Trophoblast cell (in vitro differentiated cells and primary cell): Measurements from ENCODE around the gene CHAMP1. TPM values are rescaled to one million over a fixed set of nuclear protein-coding genes. Genes with fewer than 3 reads are reported as not detected.

Experiments used
- DNase-seq, 2 donors: peaks; one replicate each; pipeline ENCODE4 v3.0.0-alpha.2; 2016
- H2AFZ ChIP-seq: 2 replicates; pipeline ENCODE4 v1.6.1; 2013; ENCODE audit warnings: low read length, moderate library complexity, mild to moderate bottlenecking; ENCODE audit not compliant: insufficient read depth, poor library complexity
- H2AK5ac ChIP-seq: 2 replicates; pipeline ENCODE4 v1.6.1; 2013; ENCODE audit warnings: mild to moderate bottlenecking, low read length
- H2BK120ac ChIP-seq: 2 replicates; pipeline ENCODE4 v1.6.1; 2013; ENCODE audit warnings: low read length, mild to moderate bottlenecking, moderate library complexity; ENCODE audit not compliant: insufficient read depth, poor library complexity
- H2BK12ac ChIP-seq: 2 replicates; pipeline ENCODE4 v1.6.1; 2013; ENCODE audit warnings: mild to moderate bottlenecking, low read length, moderate library complexity
- H2BK5ac ChIP-seq: 2 replicates; pipeline ENCODE4 v1.6.1; 2013; ENCODE audit warnings: low read length, low read depth, moderate library complexity, mild to moderate bottlenecking; ENCODE audit not compliant: poor library complexity
- H3K14ac ChIP-seq: 2 replicates; pipeline ENCODE4 v1.6.1; 2013; ENCODE audit warnings: mild to moderate bottlenecking, low read length
- H3K18ac ChIP-seq: 2 replicates; pipeline ENCODE4 v1.6.1; 2013; ENCODE audit warnings: mild to moderate bottlenecking, low read length
- H3K23ac ChIP-seq: 2 replicates; pipeline ENCODE4 v1.6.1; 2013; ENCODE audit warnings: low read length
- H3K27ac ChIP-seq: 2 replicates; pipeline ENCODE4 v1.5.1; 2013; ENCODE audit warnings: low read depth, mild to moderate bottlenecking, inconsistent platforms, low read length, moderate library complexity
- H3K27me3 ChIP-seq: 2 replicates; pipeline ENCODE4 v1.6.1; 2013; ENCODE audit warnings: inconsistent platforms, mild to moderate bottlenecking, low read length, moderate library complexity; ENCODE audit not compliant: insufficient read depth
- H3K36me3 ChIP-seq, 2 experiments: 1 replicate in 1 of 2; 2 replicates in 1 of 2; pipeline ENCODE4 v1.6.1; 2013; ENCODE audit warnings: low read length in 2 of 2, mild to moderate bottlenecking in 2 of 2, moderate library complexity in 1 of 2; ENCODE audit not compliant: insufficient read depth in 2 of 2, control insufficient read depth in 1 of 2
- H3K4ac ChIP-seq: 2 replicates; pipeline ENCODE4 v1.6.1; 2013; ENCODE audit warnings: low read depth, mild to moderate bottlenecking, low read length, moderate library complexity
- H3K4me1 ChIP-seq, 2 experiments: 1 replicate in 1 of 2; 2 replicates in 1 of 2; pipeline ENCODE4 v1.6.1; 2013; ENCODE audit warnings: low read length in 2 of 2, mild to moderate bottlenecking in 2 of 2, moderate library complexity in 1 of 2; ENCODE audit not compliant: insufficient read depth in 2 of 2, control insufficient read depth in 1 of 2
- H3K4me2 ChIP-seq: 2 replicates; pipeline ENCODE4 v1.6.1; 2013; ENCODE audit warnings: inconsistent platforms, mild to moderate bottlenecking, low read length, moderate library complexity
- H3K4me3 ChIP-seq: 2 replicates; pipeline ENCODE4 v1.5.1; 2013; ENCODE audit warnings: mild to moderate bottlenecking, low read depth, low read length, inconsistent platforms
- H3K79me1 ChIP-seq: one replicate; pipeline ENCODE4 v1.6.1; 2013; ENCODE audit warnings: low read length
- H3K79me2 ChIP-seq: 2 replicates; pipeline ENCODE4 v1.6.1; 2013; ENCODE audit warnings: low read length, mild to moderate bottlenecking; ENCODE audit not compliant: control insufficient read depth, insufficient read depth, poor library complexity
- H3K9ac ChIP-seq: 2 replicates; pipeline ENCODE4 v1.6.1; 2013; ENCODE audit warnings: mild to moderate bottlenecking, low read length
- H3K9me3 ChIP-seq: 2 replicates; pipeline ENCODE4 v1.6.1; 2013; ENCODE audit warnings: low read depth, mild to moderate bottlenecking, control low read depth, inconsistent platforms, low read length; ENCODE audit not compliant: insufficient read depth
- H4K12ac ChIP-seq: 2 replicates; pipeline ENCODE4 v1.6.1; 2013; ENCODE audit warnings: low read depth, mild to moderate bottlenecking, low read length, moderate library complexity
- H4K8ac ChIP-seq: 2 replicates; pipeline ENCODE4 v1.6.1; 2013; ENCODE audit warnings: low read depth, mild to moderate bottlenecking, low read length, moderate library complexity
- H4K91ac ChIP-seq: one replicate; pipeline ENCODE4 v1.6.1; 2013; ENCODE audit warnings: low read depth, mild to moderate bottlenecking, low read length, moderate library complexity
- WGBS: extraction: QIAGEN DNeasy Blood & Tissue Kit; methylation state at CpG from one replicate; pipeline ENCODE4 v1.1.7; 2013; ENCODE audit warnings: missing lambda C conversion rate; ENCODE audit not compliant: insufficient read length, insufficient coverage; ENCODE audit errors: extremely low coverage; 5-methylcytosine and 5-hydroxymethylcytosine counted together
- polyA plus RNA-seq: library from polyadenylated mRNA; stranded (reverse); fragments of 200-250 nt; gene quantifications from 2 replicates; pipeline ENCODE4 v1.2.3, GENCODE V29; 2013

Gene CHAMP1
- polyA plus RNA-seq = 21.9 and 22.6 TPM in 2 replicates

DNA sequence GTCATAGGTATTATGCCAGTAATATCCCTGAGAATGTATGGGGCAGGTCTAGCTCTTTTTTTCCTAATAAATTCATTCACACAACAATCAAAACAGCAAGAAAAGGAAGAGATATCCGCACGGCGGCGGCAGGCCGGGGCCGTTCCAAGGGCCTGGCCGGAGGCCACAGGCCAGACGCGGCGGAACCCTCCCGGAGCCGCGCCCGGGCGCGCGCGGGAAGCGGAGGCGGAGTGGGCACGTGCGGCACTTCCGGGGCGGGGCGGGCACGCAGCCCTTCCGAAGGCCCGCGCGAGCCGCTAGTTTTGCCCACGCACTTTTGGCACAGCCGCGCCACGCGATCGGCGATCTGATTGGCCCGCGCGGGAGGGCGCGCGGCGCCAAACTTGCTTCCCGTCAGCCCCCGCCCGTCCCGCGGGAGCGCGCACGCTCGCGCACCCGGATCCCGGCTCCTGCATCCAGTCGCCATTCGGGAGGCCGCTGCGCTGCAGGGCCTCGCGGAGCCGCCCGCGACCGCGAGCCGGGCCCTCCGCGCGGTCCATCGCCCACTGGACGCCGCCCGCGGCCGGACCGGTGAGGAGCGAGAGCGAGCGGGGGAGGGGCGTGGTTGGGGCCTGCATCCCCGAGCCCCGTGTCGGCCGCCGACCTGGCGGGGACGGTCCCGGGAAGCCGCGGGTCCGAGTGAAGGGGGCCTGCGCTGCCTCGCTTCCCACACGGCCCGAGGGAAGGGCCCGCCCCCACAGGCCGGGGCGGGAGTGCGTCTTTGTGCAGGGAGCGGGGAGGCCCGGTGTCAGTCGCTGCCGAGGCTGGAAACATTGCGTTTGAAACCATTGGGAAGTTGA lies at the start of gene CHAMP1:
Gene CHAMP1, plus strand, starts transcription at position 430 of the 839 bp plus-strand sequence. CDS start 9,340 bp downstream, outside the sequence.
- peak; percentile 92 to 96 for DNase-seq
- H4K12ac ChIP-seq = peak within 1 kb of the TSS; percentile 83
- no CpG with 5 or more reads among the region's 107 CpGs for WGBS

DNA sequence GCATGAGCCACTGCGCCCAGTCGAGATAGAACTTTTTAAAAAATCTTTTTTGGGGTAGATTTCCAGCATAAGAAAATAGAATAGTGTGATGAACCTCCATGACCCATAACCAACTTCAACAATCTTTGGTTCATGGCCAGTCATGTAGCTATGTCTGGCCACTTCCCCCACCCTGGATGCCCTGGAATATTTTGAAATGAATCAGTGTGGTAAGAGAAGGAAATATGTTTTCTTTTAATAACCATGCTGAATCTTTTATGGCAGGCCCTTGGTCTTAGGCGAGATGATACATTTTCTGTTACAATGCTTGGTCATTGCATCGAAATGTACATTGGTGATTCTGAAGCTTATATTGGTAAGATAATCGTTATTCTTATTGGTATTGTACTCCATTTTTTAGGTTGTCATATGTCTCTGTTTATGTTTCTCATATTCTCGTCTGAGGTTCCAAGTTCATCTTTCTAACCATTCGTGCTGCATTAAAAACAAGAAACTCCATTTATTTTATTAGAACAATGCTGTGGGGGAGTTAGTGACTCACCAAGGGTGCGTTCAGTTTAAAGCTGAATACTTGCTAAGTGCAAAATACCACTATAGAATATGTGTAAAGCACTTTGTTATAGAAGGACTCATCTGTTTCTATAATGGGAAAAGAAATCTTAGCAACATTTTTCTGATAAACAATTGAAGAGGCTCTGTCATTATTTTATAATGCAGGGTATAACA lies 49.3 kb upstream of the CHAMP1 start:
- H3K4me2 ChIP-seq = no peak overlapping the region
- no peak overlapping the region for H2AFZ ChIP-seq
- H3K18ac ChIP-seq = no peak overlapping the region
- no peak overlapping the region for H3K14ac ChIP-seq
- H4K91ac ChIP-seq = no peak overlapping the region
- H3K9me3 ChIP-seq = no peaks in the 10 kb centered on the region
- H3K27me3 ChIP-seq = no peaks in the 10 kb centered on the region
- no peak overlapping the region for H4K8ac ChIP-seq
- H2BK5ac ChIP-seq = no peak overlapping the region
- peaks cover 40 to 66% of the 10 kb centered on the region in 2 experiments for H3K36me3 ChIP-seq
- no peak overlapping the region for H3K27ac ChIP-seq
- no peak for DNase-seq
- no peak overlapping the region for H4K12ac ChIP-seq
- no peak overlapping the region for H3K4me3 ChIP-seq
- WGBS = no CpG with 5 or more reads among the region's 8 CpGs
- H3K4ac ChIP-seq = no peak overlapping the region
- H3K79me1 ChIP-seq = no peaks in the 10 kb centered on the region
- no peaks in the 10 kb centered on the region for H3K79me2 ChIP-seq
- no peak overlapping the region for H2AK5ac ChIP-seq
- H3K9ac ChIP-seq = no peak overlapping the region
- no peak overlapping the region for H2BK12ac ChIP-seq
- no peak overlapping the region for H2BK120ac ChIP-seq
- no peak overlapping the region for H3K23ac ChIP-seq
- no peaks in the 10 kb centered on the region for H3K4me1 ChIP-seq

More for the DNA sequence above, at the start of gene CHAMP1:
- Histone ChIP-seq H3K4me3 (peak within 1 kb of the TSS; percentile 92), H3K27me3 (no peaks in the 10 kb centered on the region), H3K4me1 (peaks cover 0 to 3% of the 10 kb centered on the region in 2 experiments), H2AFZ (peak within 1 kb of the TSS; percentile 99), H3K79me2 (peaks cover 9% of the 10 kb centered on the region), H3K18ac (peak within 1 kb of the TSS; percentile 99), H2BK12ac (peak within 1 kb of the TSS; percentile 11), H3K14ac (peak within 1 kb of the TSS; percentile 96), H3K27ac (peak within 1 kb of the TSS; percentile 89), H3K4ac (peak within 1 kb of the TSS; percentile 95), H3K23ac (no peak within 1 kb of the TSS), H4K8ac (peak within 1 kb of the TSS; percentile 99), H4K91ac (peak within 1 kb of the TSS; percentile 89), H3K4me2 (peak within 1 kb of the TSS; percentile 82), H3K79me1 (peaks cover 8% of the 10 kb centered on the region), H2BK120ac (peak within 1 kb of the TSS; percentile 78), H2AK5ac (no peak within 1 kb of the TSS), H2BK5ac (peak within 1 kb of the TSS; percentile 91), H3K9ac (peak within 1 kb of the TSS; percentile 90), H3K9me3 (no peaks in the 10 kb centered on the region), H3K36me3 (peaks cover 0 to 3% of the 10 kb centered on the region in 2 experiments)

DNA sequence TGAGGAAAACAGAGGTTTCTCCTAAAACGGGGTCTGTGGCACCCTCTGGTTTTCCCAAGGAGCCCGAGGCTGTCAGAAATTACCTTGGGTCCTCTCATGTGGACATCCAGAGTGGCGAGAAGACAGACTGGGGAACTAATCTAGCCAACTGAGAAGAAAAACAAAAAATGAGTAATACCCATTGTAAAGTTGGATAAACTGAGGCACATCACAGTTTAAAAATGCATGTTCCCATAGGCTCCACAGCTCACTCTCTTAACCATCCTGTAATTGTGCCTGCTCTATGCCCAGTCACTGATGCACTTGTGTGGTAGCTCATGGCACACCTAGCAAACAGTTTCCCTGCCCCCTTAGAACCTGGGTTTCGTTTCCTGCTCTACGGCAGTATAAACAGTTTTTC lies 48.1 kb upstream of the CHAMP1 start:
- no peak overlapping the region for H3K14ac ChIP-seq
- H4K8ac ChIP-seq = no peak overlapping the region
- H2AFZ ChIP-seq = no peak overlapping the region
- H3K36me3 ChIP-seq = peaks cover 39 to 63% of the 10 kb centered on the region in 2 experiments
- no peak overlapping the region for H2BK5ac ChIP-seq
- H3K9ac ChIP-seq = no peak overlapping the region
- H3K79me2 ChIP-seq = no peaks in the 10 kb centered on the region
- no peak overlapping the region for H3K18ac ChIP-seq
- no peaks in the 10 kb centered on the region for H3K27me3 ChIP-seq
- no peaks in the 10 kb centered on the region for H3K4me1 ChIP-seq
- H3K4me2 ChIP-seq = no peak overlapping the region
- no peak overlapping the region for H3K4me3 ChIP-seq
- H3K23ac ChIP-seq = no peak overlapping the region
- H3K9me3 ChIP-seq = no peaks in the 10 kb centered on the region
- no peak overlapping the region for H3K27ac ChIP-seq
- no peak overlapping the region for H2BK12ac ChIP-seq
- no peak overlapping the region for H3K4ac ChIP-seq
- no peak overlapping the region for H2AK5ac ChIP-seq
- WGBS = no CpG with 5 or more reads among the region's 5 CpGs
- no peak overlapping the region for H4K12ac ChIP-seq
- DNase-seq = no peak
- H2BK120ac ChIP-seq = no peak overlapping the region
- H4K91ac ChIP-seq = no peak overlapping the region
- no peaks in the 10 kb centered on the region for H3K79me1 ChIP-seq

DNA sequence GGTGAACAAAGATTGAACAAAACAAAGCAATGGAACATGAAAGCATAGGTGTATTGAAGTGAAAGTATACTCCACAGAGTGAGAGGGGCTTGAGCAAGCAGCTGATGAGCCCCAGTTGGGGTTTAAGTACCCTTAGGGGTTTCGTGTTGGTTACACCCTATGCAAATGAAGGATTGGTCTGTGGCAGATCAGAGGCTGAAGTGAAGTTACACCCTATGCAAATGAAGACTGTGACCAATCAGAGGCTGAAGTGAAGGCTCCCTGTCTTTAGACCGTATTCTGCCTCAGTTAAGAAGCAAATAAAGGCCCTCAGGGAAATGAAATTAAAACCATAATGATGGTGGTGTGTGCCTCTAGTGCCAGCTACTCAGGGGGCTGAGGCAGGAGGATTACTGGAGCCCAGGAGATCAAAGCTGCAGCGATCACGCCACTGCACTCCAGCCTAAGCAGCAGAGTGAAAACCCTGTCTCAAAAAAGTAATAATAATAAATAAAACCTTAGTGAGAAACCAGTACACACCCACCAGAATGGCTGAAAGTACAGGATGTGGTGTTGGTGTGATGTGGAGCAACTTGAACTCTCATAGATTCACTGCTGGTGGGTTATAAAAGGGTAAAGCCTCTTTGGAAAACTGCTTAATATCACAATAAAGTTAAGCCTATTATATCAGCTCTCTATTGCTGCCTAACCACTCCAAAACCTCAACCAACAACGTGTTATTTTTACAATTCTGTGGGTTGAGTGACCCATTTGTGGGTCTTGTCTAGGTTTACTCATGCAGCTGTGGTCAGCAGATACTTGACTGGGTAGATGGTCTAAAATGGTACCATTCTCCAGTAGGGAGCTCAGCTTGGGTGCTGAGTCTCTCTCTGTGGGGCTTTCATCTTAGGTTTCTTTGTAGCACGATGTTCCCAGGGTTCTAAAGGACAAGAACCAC lies 45.7 kb upstream of the CHAMP1 start:
- Histone ChIP-seq H4K91ac (no peak overlapping the region), H3K4ac (no peak overlapping the region), H2AK5ac (no peak overlapping the region), H3K4me1 (no peaks in the 10 kb centered on the region), H2BK5ac (no peak overlapping the region), H3K79me1 (no peaks in the 10 kb centered on the region), H2AFZ (no peak overlapping the region), H2BK12ac (no peak overlapping the region), H3K36me3 (peaks cover 30 to 61% of the 10 kb centered on the region in 2 experiments), H3K4me3 (no peak overlapping the region), H3K79me2 (no peaks in the 10 kb centered on the region), H3K4me2 (no peak overlapping the region), H3K27ac (no peak overlapping the region), H2BK120ac (no peak overlapping the region), H3K9me3 (no peaks in the 10 kb centered on the region), H3K23ac (no peak overlapping the region), H3K27me3 (no peaks in the 10 kb centered on the region), H4K12ac (no peak overlapping the region), H3K18ac (no peak overlapping the region), H3K14ac (no peak overlapping the region), H3K9ac (no peak overlapping the region), H4K8ac (no peak overlapping the region)
- DNase-seq = no peak
- no CpG with 5 or more reads among the region's 6 CpGs for WGBS
